B cell (primary cell): ENCODE results near the gene PHF19. TPM values are rescaled to one million over a fixed set of nuclear protein-coding genes. Genes with fewer than 3 reads are reported as not detected.

Source experiments
- ATAC-seq: fragments of 200-7000 bp; cut with Tn5 transposase; one replicate; pipeline ENCODE4 v1.10.0; 2021; ENCODE audit warnings: low read depth, mild to moderate bottlenecking, moderate number of reproducible peaks, moderate library complexity
- CTCF ChIA-PET: fragments of 350-600 bp; sonication (Branson Sonifier 250); formaldehyde crosslinking; loops from one replicate; lab custom pipeline; 2021; ENCODE audit warnings: antibody characterized with exemption, inconsistent platforms; lab: Charles Lee
- POLR2A ChIA-PET: fragments of 350-600 bp; sonication (Branson Sonifier 250); formaldehyde crosslinking; loops from one replicate; lab custom pipeline; 2021; ENCODE audit warnings: antibody characterized with exemption; lab: Charles Lee
- DNase-seq: peaks from one replicate; pipeline ENCODE4 v3.0.0; 2013
- H2AFZ ChIP-seq: 2 replicates; pipeline ENCODE4 v1.6.1; 2012; ENCODE audit warnings: mild to moderate bottlenecking, low read depth, low read length; ENCODE audit not compliant: insufficient read depth, poor library complexity, severe bottlenecking
- H3K27ac ChIP-seq, 2 donors: 1 replicate in 1 of 2; 2 replicates in 1 of 2; pipeline ENCODE4 v1.5.1; 2012 to 2013; ENCODE audit warnings: low read length in 2 of 2, mild to moderate bottlenecking in 2 of 2, moderate library complexity in 1 of 2
- H3K27me3 ChIP-seq, 4 experiments: fragments of 200-600 bp in 1 of 4; sonication (generic) in 1 of 4; replicated peaks in 1 of 4; 1 replicate in 2 of 4; 2 replicates in 2 of 4; pipeline versions ENCODE4 v1.6.1 to v1.7.0; 2013 to 2016; ENCODE audit warnings: low read length in 3 of 4, mild to moderate bottlenecking in 2 of 4, mixed read lengths in 1 of 4, moderate library complexity in 1 of 4; ENCODE audit not compliant: insufficient read depth in 4 of 4, control insufficient read depth in 3 of 4; ENCODE audit errors: control extremely low read depth in 1 of 4
- H3K36me3 ChIP-seq, 2 experiments: replicated peaks in 1 of 2; 1 replicate in 1 of 2; 2 replicates in 1 of 2; pipeline versions ENCODE4 v1.6.1 to v1.7.1; 2013; ENCODE audit warnings: low read length in 1 of 2; ENCODE audit not compliant: insufficient read depth in 2 of 2, control insufficient read depth in 1 of 2; ENCODE audit errors: control extremely low read depth in 1 of 2, extremely low read depth in 1 of 2
- H3K4me1 ChIP-seq, 2 donors: fragments of 200-600 bp in 1 of 2; sonication (generic) in 1 of 2; 1 replicate in 1 of 2; 2 replicates in 1 of 2; pipeline versions ENCODE4 v1.5.1 to v1.6.1; 2013 to 2017; ENCODE audit warnings: low read length in 2 of 2; ENCODE audit not compliant: control insufficient read depth in 2 of 2, insufficient read depth in 2 of 2
- H3K4me2 ChIP-seq: replicated peaks from 2 replicates; pipeline ENCODE3; 2012; ENCODE audit warnings: mild to moderate bottlenecking, low read depth, low read length; ENCODE audit not compliant: poor library complexity, severe bottlenecking
- H3K4me3 ChIP-seq, 5 experiments: fragments of 200-600 bp in 1 of 5; sonication (generic) in 1 of 5; 1 replicate in 3 of 5; 2 replicates in 2 of 5; pipeline versions ENCODE4 v1.5.1 to v1.7.0; 2011 to 2016; ENCODE audit warnings: low read length in 4 of 5, mild to moderate bottlenecking in 4 of 5, low read depth in 2 of 5, control low read depth in 1 of 5, moderate library complexity in 1 of 5; ENCODE audit not compliant: insufficient read depth in 1 of 5; ENCODE audit errors: control extremely low read depth in 1 of 5, extremely low read depth in 1 of 5
- H3K79me2 ChIP-seq: fragments of 200-600 bp; sonication (generic); one replicate; pipeline ENCODE4 v1.6.0; 2016; ENCODE audit warnings: low read length; ENCODE audit not compliant: control insufficient read depth, insufficient read depth
- H3K9ac ChIP-seq: fragments of 200-600 bp; sonication (generic); 2 replicates; pipeline ENCODE4 v1.6.1; 2017; ENCODE audit warnings: mild to moderate bottlenecking, low read length, moderate library complexity
- H3K9me3 ChIP-seq, 3 donors: one replicate each; pipeline versions ENCODE4 v1.6.1 to v1.7.1; 2013; ENCODE audit warnings: low read length in 2 of 3; ENCODE audit not compliant: control insufficient read depth in 2 of 3, insufficient read depth in 1 of 3; ENCODE audit errors: control extremely low read depth in 1 of 3
- H4K20me1 ChIP-seq: 2 replicates; pipeline ENCODE4 v1.6.0; 2012; ENCODE audit warnings: mild to moderate bottlenecking, low read length; ENCODE audit not compliant: insufficient read depth, control insufficient read depth, poor library complexity, severe bottlenecking
- H3K27ac Mint-ChIP-seq: one replicate; pipeline ENCODE4 v1.8.0; 2021; ENCODE audit warnings: mixed read lengths
- H3K27me3 Mint-ChIP-seq: one replicate; pipeline ENCODE4 v1.8.0; 2021; ENCODE audit warnings: mixed read lengths
- H3K4me1 Mint-ChIP-seq: one replicate; pipeline ENCODE4 v1.8.0; 2021; ENCODE audit warnings: mixed read lengths
- H3K4me3 Mint-ChIP-seq: one replicate; pipeline ENCODE4 v1.8.0; 2021; ENCODE audit warnings: mixed read lengths
- H3K9me3 Mint-ChIP-seq: one replicate; pipeline ENCODE4 v1.8.0; 2022; ENCODE audit warnings: mixed read lengths; ENCODE audit not compliant: insufficient read depth
- EZH2 ChIP-seq: IDR thresholded peaks from 2 replicates; pipeline ENCODE4 v1.6.1; 2012; ENCODE audit warnings: borderline replicate concordance, low read depth, mild to moderate bottlenecking, moderate library complexity, low read length; ENCODE audit not compliant: insufficient read depth, poor library complexity, severe bottlenecking
- WGBS: methylation state at CpG from one replicate; pipeline ENCODE4 v1.1.5; 2013; ENCODE audit warnings: missing lambda C conversion rate; ENCODE audit not compliant: insufficient coverage; 5-methylcytosine and 5-hydroxymethylcytosine counted together
- intact Hi-C: fragments of 100-400 bp; cut with micrococcal nuclease; formaldehyde crosslinking; loops from one replicate; pipeline ENCODE4 v1.10.0; 2022
- polyA plus RNA-seq: library from polyadenylated mRNA; depleted of rRNA; stranded (reverse); fragments of >200 nt; gene quantifications from 2 replicates; pipeline ENCODE4 v1.2.3, GENCODE V29; 2012
- total RNA-seq, 2 donors: library from RNA; stranded (reverse); fragments of 120-200 nt in 1 of 2; gene quantifications; 1 replicate in 1 of 2; 2 replicates in 1 of 2; pipeline versions ENCODE4 v1.2.3 to v1.2.4, GENCODE V29; 2013 to 2022
- TF ChIP-seq, protein P1 (sequence below): fragments of 200-600 bp; IDR thresholded peaks from one replicate; pipeline ENCODE4 v1.8.0; 2022; ENCODE audit warnings: antibody characterized with exemption, mild to moderate bottlenecking

Gene PHF19
- total and polyA plus RNA-seq, 2 donors (not counting 1 experiment from before 2014, with no cell fraction given) = 17.0 to 20.9 TPM

DNA sequence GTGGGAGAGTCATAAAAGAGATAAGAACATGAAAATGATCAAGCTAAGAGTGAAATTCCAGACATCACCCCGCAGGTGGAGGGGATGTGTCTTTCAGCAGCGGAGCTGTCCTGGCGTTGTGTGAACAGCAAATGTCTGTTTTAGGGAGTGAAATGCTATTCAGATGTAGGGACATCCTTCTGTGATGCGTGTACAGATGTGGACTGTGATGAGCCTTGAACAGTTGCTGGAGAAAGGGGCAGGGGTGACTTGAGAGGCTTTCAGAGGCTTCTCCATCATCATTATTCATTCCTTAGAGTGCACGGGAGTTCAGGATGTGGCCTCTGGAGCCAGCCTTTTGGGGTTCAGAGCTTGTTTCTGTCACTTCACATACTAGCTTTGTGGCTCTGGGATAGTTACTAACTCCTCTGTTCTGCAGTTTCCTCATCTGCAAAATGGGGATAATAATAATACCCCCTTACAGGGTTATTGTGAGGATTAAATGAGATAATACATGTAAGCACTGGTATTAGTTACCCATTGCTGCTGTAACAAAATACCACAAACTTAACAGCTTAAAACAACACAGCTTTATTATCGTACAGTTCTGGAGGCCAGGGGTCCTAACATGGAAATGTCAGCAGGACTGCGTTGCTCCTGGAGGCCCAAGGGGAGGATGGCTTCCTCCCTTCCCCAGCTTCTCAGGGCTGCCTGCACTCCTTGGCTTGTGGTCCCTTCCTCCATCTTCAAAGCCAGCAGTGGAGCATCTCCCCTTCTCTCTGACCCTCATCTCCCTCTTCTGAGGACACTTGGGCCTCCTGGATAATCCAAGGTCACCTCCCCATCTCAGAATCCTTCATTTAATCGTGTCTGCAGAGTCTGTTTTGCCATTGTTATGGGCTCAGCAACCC lies 40.2 kb upstream of the PHF19 start:
- CTCF ChIA-PET = interaction anchor here (0.8 kb wide), 1 partner anchor 31 kb away, joined by 3 read pairs; no protein-coding TSS in a partner anchor
- no peak overlapping the region for H3K27ac ChIP-seq
- no peaks in the 10 kb centered on the region for H3K27me3 ChIP-seq
- peaks cover 6% of the 10 kb centered on the region for H3K79me2 ChIP-seq
- Mint-ChIP-seq H3K27ac (no peak overlapping the region), H3K4me1 (peaks cover 35% of the 10 kb centered on the region), H3K27me3 (no peaks in the 10 kb centered on the region), H3K4me3 (no peak overlapping the region), H3K9me3 (no peaks in the 10 kb centered on the region)
- H2AFZ ChIP-seq = no peak overlapping the region
- TF ChIP-seq EZH2 = no peak
- TF ChIP-seq, protein P1, sequence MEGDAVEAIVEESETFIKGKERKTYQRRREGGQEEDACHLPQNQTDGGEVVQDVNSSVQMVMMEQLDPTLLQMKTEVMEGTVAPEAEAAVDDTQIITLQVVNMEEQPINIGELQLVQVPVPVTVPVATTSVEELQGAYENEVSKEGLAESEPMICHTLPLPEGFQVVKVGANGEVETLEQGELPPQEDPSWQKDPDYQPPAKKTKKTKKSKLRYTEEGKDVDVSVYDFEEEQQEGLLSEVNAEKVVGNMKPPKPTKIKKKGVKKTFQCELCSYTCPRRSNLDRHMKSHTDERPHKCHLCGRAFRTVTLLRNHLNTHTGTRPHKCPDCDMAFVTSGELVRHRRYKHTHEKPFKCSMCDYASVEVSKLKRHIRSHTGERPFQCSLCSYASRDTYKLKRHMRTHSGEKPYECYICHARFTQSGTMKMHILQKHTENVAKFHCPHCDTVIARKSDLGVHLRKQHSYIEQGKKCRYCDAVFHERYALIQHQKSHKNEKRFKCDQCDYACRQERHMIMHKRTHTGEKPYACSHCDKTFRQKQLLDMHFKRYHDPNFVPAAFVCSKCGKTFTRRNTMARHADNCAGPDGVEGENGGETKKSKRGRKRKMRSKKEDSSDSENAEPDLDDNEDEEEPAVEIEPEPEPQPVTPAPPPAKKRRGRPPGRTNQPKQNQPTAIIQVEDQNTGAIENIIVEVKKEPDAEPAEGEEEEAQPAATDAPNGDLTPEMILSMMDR = no peak
- no peaks in the 10 kb centered on the region for H4K20me1 ChIP-seq
- no peak overlapping the region for H3K4me3 ChIP-seq
- H3K9me3 ChIP-seq = peaks cover 0 to 5% (median 0%) of the 10 kb centered on the region in 3 donors
- 86% methylated on average over 6 of the region's 8 CpGs for WGBS
- intact Hi-C loops = no loop called here
- H3K4me1 ChIP-seq = peaks cover 14 to 27% of the 10 kb centered on the region in 2 donors
- DNase-seq = no peak
- H3K36me3 ChIP-seq = peaks cover 0 to 12% of the 10 kb centered on the region in 2 experiments
- no peak overlapping the region for H3K4me2 ChIP-seq
- ATAC-seq = no peak
- no peak overlapping the region for H3K9ac ChIP-seq
- POLR2A ChIA-PET = interaction anchor here (0.7 to 1.0 kb wide), 2 partner anchors 15 to 94 kb away, joined by 3 to 4 read pairs; no protein-coding TSS in a partner anchor

DNA sequence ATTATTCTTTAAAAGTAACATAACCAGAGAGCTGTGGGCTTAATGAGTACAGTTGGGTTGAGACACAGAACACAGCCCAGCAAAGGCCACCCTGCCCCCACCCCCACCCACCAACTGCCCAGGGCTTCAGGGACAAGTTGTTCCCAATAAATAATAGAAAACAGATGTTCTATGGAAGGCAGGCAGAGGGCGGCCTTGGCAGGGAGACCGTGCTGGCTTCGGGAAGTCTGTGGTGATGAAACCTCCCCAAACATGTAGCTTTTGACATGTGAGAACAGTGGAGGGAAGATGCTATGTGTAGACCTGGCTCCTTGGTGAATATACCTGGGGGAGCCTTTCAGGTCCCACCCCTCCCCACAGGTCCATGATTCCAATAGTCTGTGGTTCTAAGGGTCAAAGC lies 39.6 kb upstream of the PHF19 start:
- CTCF ChIA-PET = interaction anchor here (1.2 kb wide), 1 partner anchor 15 kb away, joined by 5 read pairs; no protein-coding TSS in a partner anchor
- H3K4me1 ChIP-seq = peaks cover 14 to 22% of the 10 kb centered on the region in 2 donors
- no peak overlapping the region for H3K9ac ChIP-seq
- Mint-ChIP-seq H3K27ac (no peak overlapping the region), H3K4me3 (no peak overlapping the region), H3K27me3 (no peaks in the 10 kb centered on the region), H3K4me1 (peaks cover 29% of the 10 kb centered on the region), H3K9me3 (no peaks in the 10 kb centered on the region)
- peaks cover 0 to 12% of the 10 kb centered on the region in 2 experiments for H3K36me3 ChIP-seq
- no peaks in the 10 kb centered on the region for H4K20me1 ChIP-seq
- POLR2A ChIA-PET = interaction anchor here (1.0 kb wide), 1 partner anchor 15 kb away, joined by 4 read pairs; no protein-coding TSS in a partner anchor
- no peak overlapping the region for H3K4me3 ChIP-seq
- H3K27me3 ChIP-seq = no peaks in the 10 kb centered on the region
- peak overlapping the region; percentile 33 for H3K4me2 ChIP-seq
- H3K79me2 ChIP-seq = peaks cover 6% of the 10 kb centered on the region
- H3K27ac ChIP-seq = no peak overlapping the region
- intact Hi-C loops = no loop called here
- no peak overlapping the region for H2AFZ ChIP-seq
- WGBS = no CpG with 5 or more reads among the region's 3 CpGs
- TF ChIP-seq, protein P1 = no peak
- no peak for TF ChIP-seq EZH2
- ATAC-seq (no peak), DNase-seq (no peak)
- peaks cover 0 to 5% (median 0%) of the 10 kb centered on the region in 3 donors for H3K9me3 ChIP-seq
